Neural crest cell (in vitro differentiated cells): Measurements from ENCODE around the gene GDPD4. TPM values are rescaled to one million over a fixed set of nuclear protein-coding genes. Genes with fewer than 3 reads are reported as not detected.
A peak's percentile ranks its signal among the peaks of the same experiment; 100 is the strongest.

Experiments
- DNase-seq: peaks from one replicate; pipeline ENCODE4 v3.0.0; 2021; ENCODE audit warnings: low read depth, mixed read lengths, low spot score
- H3K27ac Mint-ChIP-seq: one replicate; pipeline ENCODE4 v1.8.0; 2021; ENCODE audit warnings: mild to moderate bottlenecking, mixed read lengths; ENCODE audit not compliant: unreplicated experiment
- H3K27me3 Mint-ChIP-seq: 2 replicates; pipeline ENCODE4 v1.8.0; 2021; ENCODE audit warnings: low read depth, mild to moderate bottlenecking, mixed read lengths
- H3K36me3 Mint-ChIP-seq: 2 replicates; pipeline ENCODE4 v1.8.0; 2021; ENCODE audit warnings: low read depth, mild to moderate bottlenecking, mixed read lengths
- H3K4me1 Mint-ChIP-seq: 2 replicates; pipeline ENCODE4 v1.8.0; 2021; ENCODE audit warnings: mixed read lengths
- H3K4me3 Mint-ChIP-seq: one replicate; pipeline ENCODE4 v1.8.0; 2021; ENCODE audit warnings: mild to moderate bottlenecking, mixed read lengths
- H3K9me3 Mint-ChIP-seq: 2 replicates; pipeline ENCODE4 v1.8.0; 2021; ENCODE audit warnings: mixed read lengths
- CTCF ChIP-seq: fragments of 200-600 bp; sonication (generic); conservative IDR thresholded peaks from 2 replicates; pipeline ENCODE4 v1.5.0; 2021; ENCODE audit warnings: antibody characterized with exemption, mild to moderate bottlenecking
- total RNA-seq: library from RNA; stranded (reverse); gene quantifications from 2 replicates; pipeline ENCODE4 v1.2.1, GENCODE V29; 2021

GDPD4 gene
- total RNA-seq, 1 donor from 2014 or later = not detected

DNA sequence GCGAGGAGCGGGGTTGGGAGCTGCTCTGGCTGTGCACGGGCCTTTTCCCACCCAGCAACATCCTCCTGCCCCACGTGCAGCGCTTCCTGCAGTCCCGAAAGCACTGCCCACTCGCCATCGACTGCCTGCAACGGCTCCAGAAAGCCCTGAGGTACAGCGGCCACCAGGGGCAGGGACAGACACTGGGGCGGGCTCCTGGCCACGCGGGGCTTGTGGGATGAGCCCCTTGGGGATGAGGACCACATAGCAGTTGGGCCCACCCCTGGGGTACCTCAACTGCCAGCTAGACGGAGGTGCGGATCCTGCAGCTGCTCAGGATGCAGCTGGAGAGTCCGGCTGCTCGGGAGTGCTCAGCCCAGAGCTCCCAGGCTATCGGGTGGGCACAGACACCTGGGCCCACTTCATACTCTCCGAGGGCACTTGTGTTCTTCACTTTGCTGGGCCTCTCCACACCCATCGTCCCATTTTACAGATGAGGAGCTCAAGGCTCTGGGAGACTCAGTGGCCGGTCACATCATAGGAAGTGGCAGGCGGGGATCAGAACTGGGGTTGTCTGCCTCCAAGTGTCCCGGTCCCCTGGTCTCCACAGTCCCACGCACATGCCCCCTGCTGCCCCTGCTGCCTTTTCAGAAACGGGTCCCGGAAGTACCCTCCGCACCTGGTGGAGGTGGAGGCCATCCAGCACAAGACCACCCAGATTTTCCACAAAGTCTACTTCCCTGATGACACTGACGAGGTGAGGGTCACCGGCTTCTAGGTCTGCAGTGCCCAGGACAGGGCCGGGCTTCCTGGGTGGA is 95.8 kb downstream of the GDPD4 start:
- Mint-ChIP-seq H3K9me3 (peaks cover 2% of the 10 kb centered on the region), H3K27me3 (no peaks in the 10 kb centered on the region), H3K27ac (peak overlapping the region; percentile 43), H3K4me3 (no peak overlapping the region), H3K4me1 (no peaks in the 10 kb centered on the region), H3K36me3 (no peaks in the 10 kb centered on the region)
- DNase-seq = no peak
- TF ChIP-seq CTCF = no peak

- Mint-ChIP-seq H3K27me3 (no peaks in the 10 kb centered on the region), H3K9me3 (no peaks in the 10 kb centered on the region), H3K4me3 (no peak overlapping the region), H3K4me1 (no peaks in the 10 kb centered on the region), H3K27ac (no peak overlapping the region), H3K36me3 (no peaks in the 10 kb centered on the region)
- DNase-seq = no peak
- no peak for TF ChIP-seq CTCF
These were observed 96.6 kb downstream of the GDPD4 start for GRCh38 chr11:77204754-77205466.

GRCh38 chr11:77203901-77204753 is 97.4 kb downstream of the GDPD4 start:
- no peaks in the 10 kb centered on the region for H3K36me3 Mint-ChIP-seq
- no peak overlapping the region for H3K4me3 Mint-ChIP-seq
- H3K27ac Mint-ChIP-seq = no peak overlapping the region
- H3K27me3 Mint-ChIP-seq = no peaks in the 10 kb centered on the region
- H3K9me3 Mint-ChIP-seq = no peaks in the 10 kb centered on the region
- TF ChIP-seq CTCF = no peak
- no peaks in the 10 kb centered on the region for H3K4me1 Mint-ChIP-seq
- no peak for DNase-seq

DNA sequence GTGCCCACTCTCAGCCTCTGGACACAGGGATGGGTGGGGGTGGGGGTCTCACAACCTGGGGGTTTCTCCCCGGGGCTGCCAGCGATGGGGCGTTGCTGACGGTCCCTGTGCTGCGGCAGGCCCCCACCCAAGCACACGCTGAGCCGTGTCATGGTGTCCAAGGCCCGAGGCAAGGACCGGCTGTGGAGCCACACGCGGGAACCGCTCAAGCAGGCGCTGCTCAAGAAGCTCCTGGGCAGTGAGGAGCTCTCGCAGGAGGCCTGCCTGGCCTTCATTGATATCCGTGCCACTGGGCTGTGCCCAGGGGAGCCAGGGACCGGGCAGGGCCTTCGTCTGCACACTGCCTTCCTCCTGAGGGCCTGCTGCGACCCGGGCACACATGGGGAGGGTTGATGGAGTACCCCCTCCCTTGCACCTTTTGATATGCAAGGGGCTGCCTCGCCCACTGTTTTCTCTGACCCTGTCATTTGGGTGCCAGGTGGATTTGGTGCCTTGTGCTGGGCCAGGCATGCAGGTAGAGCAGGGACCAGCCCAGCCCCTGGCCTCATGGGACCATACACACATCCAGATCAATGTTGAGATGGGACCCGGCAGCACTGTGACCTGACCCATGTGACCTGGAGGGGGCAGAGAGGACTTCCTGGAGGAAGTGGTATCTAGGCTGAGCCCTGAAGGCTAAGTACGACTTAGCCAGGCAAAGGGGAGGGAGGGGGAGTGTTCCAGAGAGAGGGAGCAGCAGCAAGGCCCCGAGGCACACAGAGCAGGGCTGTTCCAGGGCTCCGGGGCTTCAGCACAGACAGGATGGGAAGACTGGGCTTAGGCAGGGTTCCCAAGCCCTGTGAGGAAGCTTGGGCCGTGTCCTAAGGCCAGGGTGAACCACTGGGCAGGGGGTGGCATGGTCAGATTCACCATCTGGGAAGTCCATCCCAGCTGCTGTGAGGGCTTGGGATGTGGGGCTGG is 98.3 kb downstream of the GDPD4 start:
- no peak for DNase-seq
- Mint-ChIP-seq H3K36me3 (no peaks in the 10 kb centered on the region), H3K9me3 (no peaks in the 10 kb centered on the region), H3K27me3 (no peaks in the 10 kb centered on the region), H3K4me1 (peaks cover 4% of the 10 kb centered on the region), H3K27ac (peak overlapping the region; percentile 54), H3K4me3 (no peak overlapping the region)
- TF ChIP-seq CTCF = no peak
